AG08396 (cell line): ENCODE measurements around the gene RAD9A.

Source experiments
- DNase-seq: peaks from one replicate; pipeline ENCODE4 v3.0.0; 2012; ENCODE audit warnings: low spot score, mixed read lengths

Gene RAD9A

DNA sequence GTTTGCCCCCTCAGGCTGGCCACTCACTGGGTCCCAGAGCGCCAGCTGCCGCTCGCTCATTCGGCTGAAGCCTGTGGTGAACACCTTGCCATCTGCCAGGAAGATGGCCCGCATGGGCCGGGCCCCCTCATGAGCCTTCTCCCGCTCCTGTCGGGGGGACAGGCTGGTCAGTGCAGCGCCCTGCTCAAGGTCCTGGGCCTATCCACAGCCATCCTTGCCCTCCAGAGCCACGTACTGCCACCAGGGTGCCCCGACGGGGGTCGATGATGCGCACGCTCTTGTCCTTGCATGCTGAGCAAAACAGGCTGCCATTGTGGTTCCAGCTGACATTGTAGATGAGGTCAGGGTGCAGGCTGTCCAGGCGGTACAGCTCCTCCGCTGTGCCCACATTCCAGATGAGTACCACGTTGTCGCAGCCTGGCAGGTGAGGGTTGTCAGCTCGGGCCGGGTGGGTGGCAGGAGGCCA, 49.3 kb downstream of the RAD9A start:
- no peak for DNase-seq

DNA sequence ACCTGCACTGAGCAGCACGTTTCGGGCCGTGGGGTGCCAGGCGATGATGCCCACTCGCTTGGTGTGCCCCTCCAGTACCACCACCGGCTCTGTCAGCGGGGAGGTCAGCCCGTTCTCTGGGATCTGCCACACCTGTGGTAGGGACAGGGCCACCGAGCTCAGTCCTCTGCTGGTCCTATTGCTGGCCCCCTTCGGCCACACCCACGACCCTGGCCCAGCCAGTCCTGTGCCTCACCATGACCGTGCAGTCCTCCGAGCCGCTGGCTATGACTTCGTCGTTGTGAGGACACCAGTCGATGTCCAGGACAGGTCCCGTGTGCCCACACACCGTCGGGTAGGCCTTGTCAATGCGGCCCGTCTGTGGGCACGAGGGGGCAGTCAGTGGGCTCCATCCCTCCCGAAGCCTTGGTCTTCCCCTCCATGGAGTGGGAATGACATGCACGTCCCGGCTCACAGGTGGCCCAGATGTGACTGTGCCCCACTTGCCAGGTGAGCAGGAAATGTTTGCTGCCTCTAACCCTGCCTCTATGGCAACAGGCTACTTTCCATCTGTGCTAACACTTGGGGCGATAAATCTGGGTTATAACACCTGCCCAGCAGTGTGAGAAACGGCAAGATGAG, 50.1 kb downstream of the RAD9A start:
- no peak for DNase-seq

DNA sequence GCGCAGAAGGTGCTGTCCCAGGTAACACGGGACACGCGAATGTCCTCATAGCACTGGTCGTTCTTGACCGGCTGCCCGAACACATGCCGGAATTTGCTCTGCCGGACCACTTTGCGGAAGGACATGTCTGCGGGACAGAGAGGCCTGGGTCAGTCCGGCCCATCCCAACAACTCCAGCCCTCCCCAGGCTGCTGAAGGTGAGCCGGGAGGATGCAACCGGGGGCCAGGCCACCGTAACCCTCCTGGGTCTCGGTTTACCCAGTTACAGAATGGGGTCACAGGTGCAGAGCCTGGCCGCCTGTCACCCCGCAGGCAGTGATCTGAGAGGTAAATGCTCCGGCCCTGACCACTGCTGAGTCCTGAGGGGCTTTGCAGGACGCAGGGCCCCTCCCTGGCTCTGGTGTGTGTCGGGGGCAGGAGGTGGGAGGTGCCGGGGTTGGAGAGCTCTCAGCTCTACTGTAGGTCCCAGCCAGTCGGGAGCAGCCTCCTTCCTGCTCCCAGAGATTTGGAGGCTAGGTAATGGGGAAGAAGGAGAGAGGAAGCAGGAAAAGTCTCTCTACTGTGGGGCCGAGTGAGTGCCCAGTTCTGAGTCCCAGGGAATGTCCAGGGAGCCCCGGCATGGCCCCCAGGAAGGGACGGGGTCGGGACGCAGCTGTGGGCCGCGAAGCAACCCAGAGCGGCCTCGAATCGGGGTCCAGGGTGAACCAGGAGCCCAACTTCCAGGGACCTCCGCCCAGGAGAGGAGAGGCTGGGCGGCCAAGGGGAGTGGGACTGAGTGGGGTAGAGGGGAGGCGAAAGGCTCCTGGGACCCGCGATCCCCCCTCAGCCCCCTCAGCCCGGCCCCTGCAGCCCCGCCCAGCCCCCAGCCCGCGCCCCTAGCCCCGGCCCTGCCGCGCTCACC, 51.0 kb downstream of the RAD9A start:
- DNase-seq: peak; percentile 45

DNA sequence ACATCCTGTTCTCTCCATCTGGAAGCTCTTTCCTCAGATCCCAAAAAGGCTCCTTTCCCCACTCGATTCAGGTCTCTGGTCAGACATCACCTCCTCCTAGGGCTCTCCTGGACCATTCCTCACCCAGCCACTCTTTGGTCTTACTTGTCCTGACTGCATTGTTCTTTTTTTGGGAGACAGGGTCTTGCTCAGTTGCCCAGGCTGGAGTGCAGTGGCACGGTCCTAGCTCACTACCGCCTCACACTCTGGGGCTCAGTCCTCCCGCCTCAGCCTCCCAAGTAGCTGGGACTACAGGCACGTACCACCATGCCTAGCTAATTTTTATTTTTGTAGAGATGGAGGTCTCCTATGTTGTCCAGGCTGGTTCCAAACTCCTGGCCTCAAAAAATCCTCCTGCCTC, 53.7 kb downstream of the RAD9A start:
- no peak for DNase-seq
